Panc1 (cell line): ENCODE measurements around the gene SNRPB2. TPM values are rescaled to one million over a fixed set of nuclear protein-coding genes. Genes with fewer than 3 reads are reported as not detected.

Experiments used
- ATAC-seq: fragments of 200-7000 bp; cut with Tn5 transposase; 2 replicates; pipeline ENCODE4 v1.9.1; 2020; ENCODE audit warnings: mild to moderate bottlenecking, moderate library complexity
- BruUV-seq: library from RNA; stranded (reverse); fragments of 400-500 nt; replicated peaks from 2 replicates; lab custom pipeline; 2021; lab: Mats Ljungman, UMichigan
- CTCF ChIA-PET: fragments of 300-600 bp; sonication (Branson Sonifier 250); formaldehyde crosslinking; loops from one replicate; lab custom pipeline; 2022; ENCODE audit warnings: antibody characterized with exemption; lab: Charles Lee
- POLR2A ChIA-PET: fragments of 300-600 bp; sonication (Branson Sonifier 250); formaldehyde crosslinking; loops from one replicate; lab custom pipeline; 2022; ENCODE audit warnings: antibody characterized with exemption; lab: Charles Lee
- DNase-seq: peaks from one replicate; pipeline ENCODE4 v3.0.0-alpha.2; 2010; ENCODE audit warnings: low read depth, low spot score
- H3K27ac ChIP-seq: 2 replicates; pipeline ENCODE4 v1.5.1; 2011; ENCODE audit warnings: mild to moderate bottlenecking, low read length, inconsistent platforms
- H3K27me3 ChIP-seq: fragments of 200-500 bp; sonication (Bioruptor generic); 2 replicates; pipeline ENCODE4 v1.6.0; 2014; ENCODE audit warnings: low read length, inconsistent platforms; ENCODE audit not compliant: control insufficient read depth, insufficient read depth
- H3K36me3 ChIP-seq: fragments of 200-500 bp; sonication (Bioruptor generic); 2 replicates; pipeline ENCODE4 v1.5.1; 2014; ENCODE audit warnings: inconsistent platforms, mild to moderate bottlenecking, low read length, moderate library complexity; ENCODE audit not compliant: control insufficient read depth, insufficient read depth
- H3K4me1 ChIP-seq: 2 replicates; pipeline ENCODE4 v1.5.1; 2011; ENCODE audit warnings: inconsistent platforms, mild to moderate bottlenecking, low read length, moderate library complexity; ENCODE audit not compliant: control insufficient read depth, insufficient read depth
- H3K4me3 ChIP-seq, 2 experiments: 2 replicates each; pipeline ENCODE4 v1.5.1; 2011 to 2012; ENCODE audit warnings: low read depth in 2 of 2, low read length in 2 of 2, mild to moderate bottlenecking in 2 of 2, inconsistent platforms in 1 of 2, moderate library complexity in 1 of 2
- H3K9me3 ChIP-seq: fragments of 200-500 bp; sonication (Bioruptor generic); 2 replicates; pipeline ENCODE4 v1.5.1; 2014; ENCODE audit warnings: low read depth, mild to moderate bottlenecking, inconsistent platforms, low read length, moderate library complexity; ENCODE audit not compliant: control insufficient read depth, insufficient read depth
- CTCF ChIP-seq: fragments of 450-650 bp; IDR thresholded peaks from 2 replicates; pipeline ENCODE4 v1.5.1; 2017; ENCODE audit warnings: mild to moderate bottlenecking
- POLR2AphosphoS5 ChIP-seq: IDR thresholded peaks from 2 replicates; pipeline ENCODE4 v1.6.1; 2012; ENCODE audit warnings: mild to moderate bottlenecking, low read depth, low read length, moderate library complexity
- SIN3A ChIP-seq: IDR thresholded peaks from 2 replicates; pipeline ENCODE4 v1.6.1; 2012; ENCODE audit warnings: low read depth, mild to moderate bottlenecking, low read length, moderate library complexity, borderline replicate concordance; ENCODE audit not compliant: insufficient read depth
- TCF7L2 ChIP-seq: IDR thresholded peaks from 2 replicates; pipeline ENCODE4 v1.6.1; 2011; ENCODE audit warnings: mild to moderate bottlenecking, low read depth, low read length, inconsistent platforms
- in situ Hi-C: cut with HindIII; loops from 2 replicates; pipeline ENCODE4 v1.10.0; 2016; ENCODE audit warnings: low sequenced_read_pairs, low pct_unique_long_range_greater_than_20kb
- intact Hi-C: fragments of 100-400 bp; cut with micrococcal nuclease; formaldehyde crosslinking; loops from one replicate; pipeline ENCODE4 v1.10.0; 2022; ENCODE audit not compliant: unreplicated experiment
- total RNA-seq: library from RNA; stranded (reverse); gene quantifications from one replicate; pipeline ENCODE4 v1.2.1, GENCODE V29; 2021; ENCODE audit not compliant: unreplicated experiment
- TF ChIP-seq, protein P1 (sequence below), 2 experiments: IDR thresholded peaks; 2 replicates each; pipeline ENCODE4 v1.6.1; 2011 to 2012; ENCODE audit warnings: low read depth in 2 of 2, control low read depth in 1 of 2, low read length in 1 of 2, mild to moderate bottlenecking in 1 of 2, moderate library complexity in 1 of 2; ENCODE audit not compliant: insufficient read depth in 1 of 2

The SNRPB2 gene
- total RNA-seq, 1 experiment from 2014 or later: 68.5 TPM

DNA sequence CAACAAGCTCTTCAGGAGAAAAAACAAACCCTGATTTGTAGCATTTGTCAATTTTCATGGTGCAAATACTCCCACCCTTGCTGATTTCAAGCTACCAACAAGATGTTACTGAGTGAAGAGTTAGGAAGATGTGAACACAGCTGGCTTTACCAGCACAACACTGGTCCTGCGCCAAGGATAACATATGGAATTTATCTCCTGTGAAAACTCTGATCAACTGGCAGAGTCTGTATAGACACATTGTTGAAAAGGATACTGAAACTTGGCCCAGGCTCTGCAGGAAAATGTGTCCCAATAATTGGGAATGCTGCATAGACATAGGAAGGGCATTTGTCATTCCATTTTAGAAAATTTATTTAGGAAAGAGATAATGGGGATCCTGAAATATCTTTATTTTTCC lies 47.3 kb downstream of the SNRPB2 start:
- Histone ChIP-seq H3K4me3 (no peak overlapping the region), H3K36me3 (no peaks in the 10 kb centered on the region), H3K9me3 (no peaks in the 10 kb centered on the region), H3K27ac (no peak overlapping the region), H3K27me3 (no peaks in the 10 kb centered on the region; the same call in 1 of the 2 replicates), H3K4me1 (no peaks in the 10 kb centered on the region)
- DNase-seq: no peak
- ChIA-PET POLR2A (no interaction called here), CTCF (no interaction called here)
- no TSS peak for BruUV-seq
- TF ChIP-seq, protein P1, sequence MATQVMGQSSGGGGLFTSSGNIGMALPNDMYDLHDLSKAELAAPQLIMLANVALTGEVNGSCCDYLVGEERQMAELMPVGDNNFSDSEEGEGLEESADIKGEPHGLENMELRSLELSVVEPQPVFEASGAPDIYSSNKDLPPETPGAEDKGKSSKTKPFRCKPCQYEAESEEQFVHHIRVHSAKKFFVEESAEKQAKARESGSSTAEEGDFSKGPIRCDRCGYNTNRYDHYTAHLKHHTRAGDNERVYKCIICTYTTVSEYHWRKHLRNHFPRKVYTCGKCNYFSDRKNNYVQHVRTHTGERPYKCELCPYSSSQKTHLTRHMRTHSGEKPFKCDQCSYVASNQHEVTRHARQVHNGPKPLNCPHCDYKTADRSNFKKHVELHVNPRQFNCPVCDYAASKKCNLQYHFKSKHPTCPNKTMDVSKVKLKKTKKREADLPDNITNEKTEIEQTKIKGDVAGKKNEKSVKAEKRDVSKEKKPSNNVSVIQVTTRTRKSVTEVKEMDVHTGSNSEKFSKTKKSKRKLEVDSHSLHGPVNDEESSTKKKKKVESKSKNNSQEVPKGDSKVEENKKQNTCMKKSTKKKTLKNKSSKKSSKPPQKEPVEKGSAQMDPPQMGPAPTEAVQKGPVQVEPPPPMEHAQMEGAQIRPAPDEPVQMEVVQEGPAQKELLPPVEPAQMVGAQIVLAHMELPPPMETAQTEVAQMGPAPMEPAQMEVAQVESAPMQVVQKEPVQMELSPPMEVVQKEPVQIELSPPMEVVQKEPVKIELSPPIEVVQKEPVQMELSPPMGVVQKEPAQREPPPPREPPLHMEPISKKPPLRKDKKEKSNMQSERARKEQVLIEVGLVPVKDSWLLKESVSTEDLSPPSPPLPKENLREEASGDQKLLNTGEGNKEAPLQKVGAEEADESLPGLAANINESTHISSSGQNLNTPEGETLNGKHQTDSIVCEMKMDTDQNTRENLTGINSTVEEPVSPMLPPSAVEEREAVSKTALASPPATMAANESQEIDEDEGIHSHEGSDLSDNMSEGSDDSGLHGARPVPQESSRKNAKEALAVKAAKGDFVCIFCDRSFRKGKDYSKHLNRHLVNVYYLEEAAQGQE (IDR thresholded peaks at IDR 0.05; ENCODE audit: insufficient read depth in 1 of 2, low read depth in 2 of 2, low read length in 1 of 2): no peak
- TF ChIP-seq SIN3A (no peak), POLR2AphosphoS5 (no peak), CTCF (no peak), TCF7L2 (no peak)
- intact Hi-C loops: no loop called here
- no peak for ATAC-seq
- in situ Hi-C loops: no loop called here

DNA sequence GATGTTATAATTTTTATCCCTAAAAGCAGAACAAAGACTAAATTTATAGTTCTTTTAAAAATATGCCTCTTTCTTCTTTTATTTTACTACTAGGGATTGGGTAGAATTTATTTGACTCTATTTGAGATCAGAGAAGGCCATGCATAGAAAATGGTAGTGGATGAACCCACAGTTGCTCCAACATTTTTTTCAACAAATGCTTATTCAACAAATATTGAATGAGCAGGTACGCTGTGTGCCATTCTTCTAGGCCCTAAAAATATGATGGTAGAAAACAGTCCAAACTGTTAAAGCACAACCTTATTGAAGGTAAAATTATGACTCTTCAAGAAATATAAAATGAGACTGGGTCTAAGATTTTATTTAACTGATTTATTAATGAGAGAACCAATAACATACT lies 48.3 kb downstream of the SNRPB2 start:
- ATAC-seq (no peak), DNase-seq (no peak)
- intact Hi-C loops: no loop called here
- BruUV-seq: no TSS peak
- Histone ChIP-seq H3K4me1 (no peaks in the 10 kb centered on the region), H3K4me3 (no peak overlapping the region), H3K27me3 (no peaks in the 10 kb centered on the region; the same call in 1 of the 2 replicates), H3K27ac (no peak overlapping the region), H3K36me3 (no peaks in the 10 kb centered on the region), H3K9me3 (no peaks in the 10 kb centered on the region)
- ChIA-PET POLR2A (no interaction called here), CTCF (no interaction called here)
- in situ Hi-C loops: no loop called here
- TF ChIP-seq, protein P1 (IDR thresholded peaks at IDR 0.05; ENCODE audit: insufficient read depth in 1 of 2, low read depth in 2 of 2, low read length in 1 of 2): no peak
- TF ChIP-seq TCF7L2: no peak
- TF ChIP-seq POLR2AphosphoS5: no peak
- TF ChIP-seq CTCF: no peak
- TF ChIP-seq SIN3A: no peak
